Keratinocyte (primary cell): ENCODE results near the gene SSR3. TPM values are rescaled to one million over a fixed set of nuclear protein-coding genes. Genes with fewer than 3 reads are reported as not detected.

ENCODE experiments used
- DNase-seq: peaks from one replicate; pipeline ENCODE4 v3.0.0-alpha.2; 2011; ENCODE audit warnings: low read depth, missing footprints, low spot score
- FAIRE-seq: peaks from 2 replicates; lab custom pipeline; 2011; peaks lifted over from hg19 to GRCh38; lab: Jason Lieb, UNC
- H2AFZ ChIP-seq: 2 replicates; pipeline ENCODE4 v1.6.0; 2012; ENCODE audit warnings: low read length, control low read depth, inconsistent platforms; ENCODE audit not compliant: control insufficient read depth
- H3K27ac ChIP-seq: 2 replicates; pipeline ENCODE4 v1.5.1; 2011; ENCODE audit warnings: low read length; ENCODE audit not compliant: control insufficient read depth, insufficient read depth
- H3K27me3 ChIP-seq: 3 replicates; pipeline ENCODE4 v1.6.0; 2011; ENCODE audit warnings: low read length; ENCODE audit not compliant: control insufficient read depth, insufficient read depth; ENCODE audit errors: extremely low read depth
- H3K36me3 ChIP-seq, 2 experiments: 2 replicates in 1 of 2; 3 replicates in 1 of 2; pipeline ENCODE4 v1.5.1; 2011; ENCODE audit warnings: low read length in 2 of 2, mild to moderate bottlenecking in 1 of 2; ENCODE audit not compliant: control insufficient read depth in 2 of 2, insufficient read depth in 2 of 2; ENCODE audit errors: extremely low read depth in 1 of 2
- H3K4me1 ChIP-seq: 3 replicates; pipeline ENCODE4 v1.5.1; 2011; ENCODE audit warnings: low read length; ENCODE audit not compliant: control insufficient read depth, insufficient read depth; ENCODE audit errors: extremely low read depth
- H3K4me2 ChIP-seq: 3 replicates; pipeline ENCODE4 v1.6.0; 2011; ENCODE audit warnings: low read depth, low read length; ENCODE audit not compliant: control insufficient read depth, insufficient read depth; ENCODE audit errors: extremely low read depth
- H3K4me3 ChIP-seq, 3 experiments: fragments of 200-600 bp in 1 of 3; sonication (generic) in 1 of 3; 2 replicates in 2 of 3; 3 replicates in 1 of 3; pipeline ENCODE4 v1.5.1; 2011 to 2016; ENCODE audit warnings: low read length in 3 of 3, mild to moderate bottlenecking in 3 of 3, control low read depth in 2 of 3, inconsistent platforms in 1 of 3, low read depth in 1 of 3, mixed read lengths in 1 of 3, mixed run types in 1 of 3, moderate library complexity in 1 of 3; ENCODE audit not compliant: control insufficient read depth in 2 of 3, insufficient read depth in 2 of 3; ENCODE audit errors: extremely low read depth in 1 of 3
- H3K79me2 ChIP-seq: 2 replicates; pipeline ENCODE4 v1.6.0; 2012; ENCODE audit warnings: low read length; ENCODE audit not compliant: control insufficient read depth, insufficient read depth
- H3K9ac ChIP-seq: 3 replicates; pipeline ENCODE4 v1.6.0; 2011; ENCODE audit warnings: low read length; ENCODE audit not compliant: control insufficient read depth, insufficient read depth; ENCODE audit errors: extremely low read depth
- H3K9me1 ChIP-seq: 3 replicates; pipeline ENCODE4 v1.6.0; 2011; ENCODE audit warnings: low read length; ENCODE audit not compliant: control insufficient read depth, insufficient read depth; ENCODE audit errors: extremely low read depth
- H3K9me3 ChIP-seq: 2 replicates; pipeline ENCODE4 v1.5.1; 2012; ENCODE audit warnings: low read depth, low read length; ENCODE audit not compliant: control insufficient read depth
- H4K20me1 ChIP-seq: 3 replicates; pipeline ENCODE4 v1.6.0; 2011; ENCODE audit warnings: low read length; ENCODE audit not compliant: control insufficient read depth, insufficient read depth; ENCODE audit errors: extremely low read depth
- EZH2 ChIP-seq: IDR thresholded peaks from one replicate; pipeline ENCODE4 v1.6.1; 2012; ENCODE audit warnings: inconsistent platforms, mild to moderate bottlenecking, low read length, moderate library complexity
- dilution Hi-C: fragments of 300-500 bp; cut with MboI; formaldehyde crosslinking; loops from one replicate; pipeline ENCODE4 v1.7.0; 2020; ENCODE audit warnings: low sequenced_read_pairs; ENCODE audit not compliant: extremely low pct_ligation_motif_present
- polyA plus RNA-seq, 5 experiments: library from polyadenylated mRNA; depleted of rRNA in 3 of 5; stranded (reverse) in 3 of 5; stranded (forward) in 1 of 5; unstranded in 1 of 5; fragments of >200 nt; gene quantifications; 1 replicate in 1 of 5; 2 replicates in 3 of 5; 3 replicates in 1 of 5; pipeline versions ENCODE4 v1.2.1 to v1.2.3, GENCODE V29; 2011 to 2012; ENCODE audit warnings: missing spikeins in 2 of 5, low read depth in 1 of 5, low replicate concordance in 1 of 5
- TF ChIP-seq, protein P1 (sequence below), 3 experiments: IDR thresholded peaks in 1 of 3; conservative IDR thresholded peaks in 1 of 3; optimal IDR thresholded peaks in 1 of 3; 2 replicates in 2 of 3; 3 replicates in 1 of 3; pipeline versions ENCODE3 to v1.5.1; 2011; ENCODE audit warnings: low read length in 3 of 3, mild to moderate bottlenecking in 3 of 3, moderate library complexity in 2 of 3, control low read depth in 1 of 3, inconsistent platforms in 1 of 3; ENCODE audit not compliant: insufficient read depth in 2 of 3; ENCODE audit errors: extremely low read depth in 1 of 3

Gene SSR3
- polyA plus RNA-seq, 1 donor (not counting 4 experiments of a cell fraction or from before 2014, with no cell fraction given), result 378 TPM

GRCh38 chr3:156561533-156561932 is 6.6 kb upstream of the SSR3 start:
- Histone ChIP-seq H3K27ac (no peak overlapping the region), H3K9me3 (no peaks in the 10 kb centered on the region), H3K27me3 (no peaks in the 10 kb centered on the region), H3K4me2 (no peak overlapping the region), H3K79me2 (no peaks in the 10 kb centered on the region), H3K36me3 (no peaks in the 10 kb centered on the region), H3K4me3 (no peak overlapping the region), H3K9me1 (no peaks in the 10 kb centered on the region), H3K4me1 (peaks cover 4% of the 10 kb centered on the region), H2AFZ (no peak overlapping the region), H3K9ac (no peak overlapping the region), H4K20me1 (no peaks in the 10 kb centered on the region)
- no peak for DNase-seq
- TF ChIP-seq, protein P1, sequence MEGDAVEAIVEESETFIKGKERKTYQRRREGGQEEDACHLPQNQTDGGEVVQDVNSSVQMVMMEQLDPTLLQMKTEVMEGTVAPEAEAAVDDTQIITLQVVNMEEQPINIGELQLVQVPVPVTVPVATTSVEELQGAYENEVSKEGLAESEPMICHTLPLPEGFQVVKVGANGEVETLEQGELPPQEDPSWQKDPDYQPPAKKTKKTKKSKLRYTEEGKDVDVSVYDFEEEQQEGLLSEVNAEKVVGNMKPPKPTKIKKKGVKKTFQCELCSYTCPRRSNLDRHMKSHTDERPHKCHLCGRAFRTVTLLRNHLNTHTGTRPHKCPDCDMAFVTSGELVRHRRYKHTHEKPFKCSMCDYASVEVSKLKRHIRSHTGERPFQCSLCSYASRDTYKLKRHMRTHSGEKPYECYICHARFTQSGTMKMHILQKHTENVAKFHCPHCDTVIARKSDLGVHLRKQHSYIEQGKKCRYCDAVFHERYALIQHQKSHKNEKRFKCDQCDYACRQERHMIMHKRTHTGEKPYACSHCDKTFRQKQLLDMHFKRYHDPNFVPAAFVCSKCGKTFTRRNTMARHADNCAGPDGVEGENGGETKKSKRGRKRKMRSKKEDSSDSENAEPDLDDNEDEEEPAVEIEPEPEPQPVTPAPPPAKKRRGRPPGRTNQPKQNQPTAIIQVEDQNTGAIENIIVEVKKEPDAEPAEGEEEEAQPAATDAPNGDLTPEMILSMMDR (optimal IDR thresholded peaks at IDR 0.05 in 1 of 3, IDR thresholded peaks at IDR 0.05 in 1 of 3, conservative IDR thresholded peaks at IDR 0.05 in 1 of 3; ENCODE audit: extremely low read depth in 1 of 3, insufficient read depth in 2 of 3, low read length in 3 of 3), result no peak
- TF ChIP-seq EZH2, result no peak
- dilution Hi-C loops, result no loop called here
- FAIRE-seq, result no peak

DNA sequence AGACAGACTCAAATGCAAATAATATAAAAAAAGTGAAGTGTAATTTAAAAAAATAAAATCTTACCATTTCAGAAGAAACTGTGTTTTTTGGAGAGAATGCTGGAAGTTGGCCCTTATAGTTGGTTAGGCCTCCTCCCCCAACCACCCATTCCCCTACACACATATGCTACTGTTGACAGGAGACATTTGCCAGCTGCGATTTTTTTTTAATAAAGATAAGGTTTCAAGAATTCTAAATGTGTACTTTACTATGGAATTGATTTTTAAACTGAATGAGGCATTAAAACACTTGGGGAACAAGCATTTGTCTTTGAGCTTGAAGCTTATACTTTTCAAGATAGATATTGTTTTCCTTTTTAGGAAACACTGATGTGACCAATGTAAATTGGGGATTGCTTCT is 4.4 kb upstream of the SSR3 start:
- H3K36me3 ChIP-seq, result no peaks in the 10 kb centered on the region
- no peaks in the 10 kb centered on the region for H3K9me3 ChIP-seq
- H3K9ac ChIP-seq, result no peak overlapping the region
- H4K20me1 ChIP-seq, result no peaks in the 10 kb centered on the region
- DNase-seq, result no peak
- no peak overlapping the region for H2AFZ ChIP-seq
- H3K4me3 ChIP-seq, result no peak overlapping the region
- no peak for TF ChIP-seq EZH2
- TF ChIP-seq, protein P1 (optimal IDR thresholded peaks at IDR 0.05 in 1 of 3, IDR thresholded peaks at IDR 0.05 in 1 of 3, conservative IDR thresholded peaks at IDR 0.05 in 1 of 3; ENCODE audit: extremely low read depth in 1 of 3, insufficient read depth in 2 of 3, low read length in 3 of 3), result no peak
- no peak overlapping the region for H3K27ac ChIP-seq
- peaks cover 10% of the 10 kb centered on the region for H3K4me1 ChIP-seq
- no peak for FAIRE-seq
- dilution Hi-C loops, result no loop called here
- no peaks in the 10 kb centered on the region for H3K27me3 ChIP-seq
- H3K79me2 ChIP-seq, result peaks cover 6% of the 10 kb centered on the region
- H3K4me2 ChIP-seq, result no peak overlapping the region
- H3K9me1 ChIP-seq, result no peaks in the 10 kb centered on the region
